ENCODE measurements around the gene FOXB1.

GRCh38 chr15:60035344-60035743 lies 31.2 kb downstream of the FOXB1 start:
- TF ChIP-seq GATA2 (IDR thresholded peaks at IDR 0.05; ENCODE audit: low read depth, low read length), result no peak
- no peak for TF ChIP-seq GATA3 (IDR thresholded peaks at IDR 0.05; ENCODE audit: low read depth, low read length)

Measured in SH-SY5Y (cell line).